Endodermal cell (in vitro differentiated cells): ENCODE results near the gene SDK1. TPM values are rescaled to one million over a fixed set of nuclear protein-coding genes. Genes with fewer than 3 reads are reported as not detected.

ENCODE experiments used
- DNase-seq: peaks from one replicate; pipeline ENCODE4 v3.0.0-alpha.2; 2017
- H3K27ac ChIP-seq: 2 replicates; pipeline ENCODE4 v1.5.1; 2013; ENCODE audit warnings: mild to moderate bottlenecking, low read depth, low read length, moderate library complexity
- H3K27me3 ChIP-seq: 2 replicates; pipeline ENCODE4 v1.6.1; 2013; ENCODE audit warnings: mild to moderate bottlenecking, low read length, moderate library complexity; ENCODE audit not compliant: insufficient read depth, control insufficient read depth, poor library complexity, severe bottlenecking
- H3K36me3 ChIP-seq: 2 replicates; pipeline ENCODE4 v1.7.0; 2013; ENCODE audit warnings: mild to moderate bottlenecking, low read length, moderate library complexity; ENCODE audit not compliant: control insufficient read depth, insufficient read depth
- H3K4me1 ChIP-seq: one replicate; pipeline ENCODE4 v1.7.0; 2013; ENCODE audit warnings: low read length; ENCODE audit not compliant: control insufficient read depth, insufficient read depth
- H3K4me3 ChIP-seq: 2 replicates; pipeline ENCODE4 v1.5.1; 2013; ENCODE audit warnings: mild to moderate bottlenecking, low read length, moderate library complexity
- H3K9ac ChIP-seq: 2 replicates; pipeline ENCODE4 v1.6.1; 2013; ENCODE audit warnings: mild to moderate bottlenecking, low read length, moderate library complexity; ENCODE audit not compliant: poor library complexity, severe bottlenecking; ENCODE audit errors: extremely low read depth
- H3K9me3 ChIP-seq: 2 replicates; pipeline ENCODE4 v1.6.1; 2013; ENCODE audit warnings: mild to moderate bottlenecking, low read length, moderate library complexity; ENCODE audit not compliant: control insufficient read depth
- H3K27ac Mint-ChIP-seq: 2 replicates; pipeline ENCODE4 v1.8.0; 2020; ENCODE audit warnings: mixed read lengths
- H3K27me3 Mint-ChIP-seq: 2 replicates; pipeline ENCODE4 v1.8.0; 2021; ENCODE audit warnings: mild to moderate bottlenecking, mixed read lengths; ENCODE audit not compliant: insufficient read depth
- H3K36me3 Mint-ChIP-seq: 2 replicates; pipeline ENCODE4 v1.8.0; 2020; ENCODE audit warnings: low read depth, mixed read lengths
- H3K4me1 Mint-ChIP-seq: 2 replicates; pipeline ENCODE4 v1.8.0; 2020; ENCODE audit warnings: mixed read lengths
- H3K4me3 Mint-ChIP-seq: 2 replicates; pipeline ENCODE4 v1.8.0; 2020; ENCODE audit warnings: mild to moderate bottlenecking, moderate library complexity, mixed read lengths
- H3K9me3 Mint-ChIP-seq: 2 replicates; pipeline ENCODE4 v1.8.0; 2020; ENCODE audit warnings: mild to moderate bottlenecking, mixed read lengths
- CTCF ChIP-seq: fragments of 200-600 bp; sonication (generic); conservative IDR thresholded peaks from 2 replicates; pipeline ENCODE4 v1.5.0; 2021; ENCODE audit warnings: antibody characterized with exemption, mild to moderate bottlenecking
- WGBS, 2 experiments: methylation state at CpG; one replicate each; pipeline versions ENCODE4 v1.1.5 to v1.1.7; 2013; ENCODE audit warnings: missing lambda C conversion rate in 2 of 2, mixed read lengths in 1 of 2; ENCODE audit not compliant: insufficient coverage in 1 of 2, insufficient read length in 1 of 2; 5-methylcytosine and 5-hydroxymethylcytosine counted together
- total RNA-seq, 2 donors: library from RNA; stranded (reverse); fragmentation: NEBNext Ultra II Directional in 1 of 2; extraction: Animal tissue kit (Norgen Biotek cat#: 25700) in 1 of 2; gene quantifications; 2 replicates in 1 of 2; 3 replicates in 1 of 2; pipeline ENCODE4 v1.2.1, GENCODE V29; 2021

The SDK1 gene
- total RNA-seq, 2 donors from 2014 or later = 22.7 to 23.1 TPM

GRCh38 chr7:4144811-4145510 lies 843.9 kb downstream of the SDK1 start:
- Histone ChIP-seq H3K4me3 (no peak overlapping the region), H3K4me1 (no peaks in the 10 kb centered on the region), H3K9me3 (no peaks in the 10 kb centered on the region), H3K27ac (peak overlapping the region; percentile 89), H3K9ac (no peak overlapping the region), H3K36me3 (no peaks in the 10 kb centered on the region), H3K27me3 (no peaks in the 10 kb centered on the region)
- Mint-ChIP-seq H3K4me1 (peaks cover 18% of the 10 kb centered on the region), H3K27me3 (no peaks in the 10 kb centered on the region), H3K4me3 (no peak overlapping the region), H3K36me3 (peaks cover 7% of the 10 kb centered on the region), H3K9me3 (no peaks in the 10 kb centered on the region), H3K27ac (no peak overlapping the region)
- 59 to 63% methylated on average over 14 to 25 of the region's 25 CpGs for WGBS, 2 experiments
- TF ChIP-seq CTCF = no peak
- DNase-seq = peak; percentile 78

- Mint-ChIP-seq H3K4me1 (peaks cover 13% of the 10 kb centered on the region), H3K27ac (no peak overlapping the region), H3K27me3 (no peaks in the 10 kb centered on the region), H3K4me3 (no peak overlapping the region), H3K36me3 (peaks cover 7% of the 10 kb centered on the region), H3K9me3 (no peaks in the 10 kb centered on the region)
- no peak for TF ChIP-seq CTCF
- Histone ChIP-seq H3K36me3 (no peaks in the 10 kb centered on the region), H3K27ac (peak overlapping the region; percentile 89), H3K9me3 (no peaks in the 10 kb centered on the region), H3K9ac (no peak overlapping the region), H3K4me3 (no peak overlapping the region), H3K4me1 (no peaks in the 10 kb centered on the region), H3K27me3 (no peaks in the 10 kb centered on the region)
- 89 to 95% methylated on average over 8 to 14 of the region's 14 CpGs for WGBS, 2 experiments
- no peak for DNase-seq
These were observed 844.5 kb downstream of the SDK1 start for GRCh38 chr7:4145576-4145975.

- Histone ChIP-seq H3K27ac (no peak overlapping the region), H3K4me3 (no peak overlapping the region), H3K9me3 (no peaks in the 10 kb centered on the region), H3K4me1 (no peaks in the 10 kb centered on the region), H3K9ac (no peak overlapping the region), H3K36me3 (no peaks in the 10 kb centered on the region), H3K27me3 (no peaks in the 10 kb centered on the region)
- DNase-seq = no peak
- H3K27ac Mint-ChIP-seq = no peak overlapping the region
- H3K4me3 Mint-ChIP-seq = no peak overlapping the region
- 86 to 92% methylated on average over 12 to 28 of the region's 28 CpGs for WGBS, 2 experiments
- H3K4me1 Mint-ChIP-seq = peaks cover 13% of the 10 kb centered on the region
- no peaks in the 10 kb centered on the region for H3K27me3 Mint-ChIP-seq
- H3K9me3 Mint-ChIP-seq = no peaks in the 10 kb centered on the region
- peaks cover 7% of the 10 kb centered on the region for H3K36me3 Mint-ChIP-seq
- no peak for TF ChIP-seq CTCF
These were observed 847.0 kb downstream of the SDK1 start for GRCh38 chr7:4147926-4148620.
